ENCODE data around the gene NIPAL3.
A peak's percentile ranks its signal among the peaks of the same experiment; 100 is the strongest.

NIPAL3 gene

GRCh38 chr1:24390924-24391782, 24.4 kb upstream of the NIPAL3 start:
- DNase-seq (ENCODE audit: low read depth): peak; percentile 79

DNA sequence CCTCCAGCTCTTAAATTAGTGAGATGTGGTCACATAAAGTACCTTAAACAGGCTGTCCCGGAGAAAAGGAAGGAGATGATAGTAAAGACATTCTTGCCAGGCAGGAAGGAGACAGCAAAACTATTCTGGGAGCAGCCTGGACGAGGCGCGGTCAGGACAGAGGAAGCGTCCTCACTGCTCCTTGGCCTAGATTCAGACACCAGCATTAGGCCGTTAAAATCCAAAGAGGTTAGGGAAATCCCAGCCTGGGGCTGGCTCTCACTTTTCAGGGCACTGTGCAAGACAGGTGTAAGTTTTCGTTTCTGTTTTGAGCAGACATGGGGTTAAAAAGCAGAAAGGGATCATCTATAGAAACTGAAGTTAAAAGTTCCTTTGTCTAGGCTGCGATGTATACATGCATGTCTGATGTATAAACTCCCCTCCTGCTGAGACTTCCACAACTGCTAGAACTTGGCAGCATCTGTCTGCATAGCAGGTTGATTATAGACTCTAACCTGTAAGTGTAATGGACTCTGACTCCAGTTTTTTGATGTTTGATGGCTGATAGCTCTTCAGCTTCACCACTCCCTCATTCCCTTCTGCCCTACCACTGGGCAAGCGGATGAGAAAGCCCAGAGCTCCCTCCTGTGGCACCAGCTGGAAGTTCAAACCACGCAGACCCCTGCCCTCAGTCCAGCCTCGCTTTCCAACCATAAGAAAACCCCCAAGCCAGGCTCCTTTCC, 23.6 kb upstream of the NIPAL3 start:
- no peak for DNase-seq (ENCODE audit: low read depth)

DNA sequence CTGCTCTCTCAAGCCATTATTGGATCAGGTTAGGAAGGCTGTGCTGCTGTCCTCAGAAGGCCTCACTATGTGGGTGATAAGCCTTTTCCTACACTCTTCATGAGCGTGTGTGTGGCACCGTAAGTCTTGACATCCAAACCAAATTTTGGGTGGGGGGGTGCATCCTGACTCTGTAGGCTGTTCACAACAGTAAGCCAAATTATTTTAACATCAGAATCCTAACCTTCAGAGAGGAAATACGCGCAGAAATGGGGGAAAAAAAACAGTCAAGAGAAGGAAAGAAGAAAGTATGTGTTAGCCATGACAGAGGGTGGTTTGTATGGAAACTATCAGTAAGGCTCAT, 23.0 kb upstream of the NIPAL3 start:
- DNase-seq (ENCODE audit: low read depth): no peak

DNA sequence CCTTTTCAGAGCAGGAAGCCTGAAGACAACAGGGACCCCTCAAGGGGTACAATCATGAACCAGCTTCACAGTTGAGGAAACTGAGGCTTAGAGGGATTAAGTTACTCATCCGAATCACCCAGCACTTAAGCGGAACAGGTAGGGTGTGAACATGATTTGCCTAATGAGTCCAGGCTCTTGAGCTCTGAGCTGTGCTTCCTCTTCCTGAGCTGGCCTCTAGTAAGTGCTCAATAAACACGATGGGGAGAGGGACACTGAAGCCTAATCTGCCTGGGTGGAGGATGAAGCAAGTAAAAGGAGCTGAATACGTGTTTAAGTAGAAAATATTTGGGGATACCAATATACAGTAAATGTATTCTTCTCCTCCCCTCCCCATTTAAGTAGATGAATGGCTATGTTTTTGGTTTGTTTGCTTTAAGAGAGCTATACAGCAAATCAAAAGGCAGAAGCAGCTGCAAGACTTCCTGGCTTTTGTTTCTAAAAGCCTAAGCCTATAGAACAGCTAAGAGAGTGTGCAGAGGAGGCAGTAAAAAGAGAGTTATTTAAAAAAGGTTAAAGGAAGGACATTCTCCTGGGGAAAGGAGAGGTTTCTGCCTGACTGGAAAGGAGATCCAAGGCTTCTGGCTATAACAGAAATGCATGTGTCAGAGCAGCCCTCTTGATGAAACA, 22.5 kb upstream of the NIPAL3 start:
- DNase-seq (ENCODE audit: low read depth): no peak

- peak; percentile 78 for DNase-seq (ENCODE audit: low read depth)
These were observed 21.7 kb upstream of the NIPAL3 start for GRCh38 chr1:24393892-24394291.

DNA sequence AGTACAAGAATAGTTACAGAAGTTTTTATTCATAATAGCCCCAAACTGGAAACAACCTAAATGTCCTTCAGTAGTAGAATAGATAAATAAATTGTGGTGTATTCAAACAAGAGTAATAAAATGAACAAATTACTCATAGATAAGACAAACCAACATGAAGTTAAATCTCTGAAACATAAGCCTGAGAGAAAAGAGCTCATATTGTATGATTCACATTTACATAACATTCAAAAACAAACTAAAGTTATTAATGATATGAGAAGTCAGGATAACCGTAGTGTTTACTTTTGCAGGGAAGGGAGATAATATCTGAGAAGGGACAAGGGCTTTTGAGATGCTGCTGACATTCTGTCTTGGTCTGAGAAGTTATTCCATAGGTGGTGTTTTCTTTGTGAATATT, 15.5 kb upstream of the NIPAL3 start:
- no peak for DNase-seq (ENCODE audit: low read depth)

GRCh38 chr1:24403806-24404205, 11.8 kb upstream of the NIPAL3 start:
- no peak for DNase-seq (ENCODE audit: low read depth)

DNA sequence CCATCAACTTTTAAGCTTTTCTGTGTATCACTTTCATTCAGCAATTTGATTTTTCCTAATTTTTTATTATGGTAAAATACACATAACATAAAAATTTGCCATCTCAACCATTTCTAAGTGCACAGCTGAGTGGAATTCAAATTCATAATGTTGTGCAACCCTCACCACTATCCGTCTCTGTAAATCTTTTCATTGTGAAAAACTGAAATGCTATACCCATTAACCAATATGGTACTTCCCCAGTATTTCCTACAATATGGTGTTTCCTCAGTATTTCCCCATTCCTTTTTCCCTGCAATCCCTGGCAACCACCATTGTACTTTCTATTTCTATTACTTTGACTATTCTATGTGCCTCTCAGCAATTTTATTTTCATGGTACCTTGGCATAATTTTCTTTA, 8.8 kb upstream of the NIPAL3 start:
- no peak for DNase-seq (ENCODE audit: low read depth)

- no peak for DNase-seq (ENCODE audit: low read depth)
These were observed 6.1 kb upstream of the NIPAL3 start for GRCh38 chr1:24409535-24409934.

DNA sequence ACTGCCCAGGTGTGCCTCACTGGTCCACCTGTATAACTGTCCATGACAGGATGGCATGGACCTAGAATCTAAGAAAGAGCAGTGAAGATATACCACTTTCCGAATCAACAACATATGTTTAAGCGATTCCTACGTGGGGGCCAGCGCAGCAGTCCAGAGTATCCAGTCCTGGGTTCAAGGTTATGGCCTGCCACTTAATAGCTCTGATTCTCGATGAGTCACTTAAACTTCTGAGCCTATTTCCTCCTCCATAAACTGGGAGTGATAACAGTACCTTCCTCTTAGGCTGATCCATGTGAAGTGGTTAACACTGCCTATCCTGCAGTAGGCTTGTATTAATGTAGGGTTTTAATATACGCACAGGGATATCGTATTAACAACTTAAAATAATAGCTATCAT, 4.9 kb upstream of the NIPAL3 start:
- no peak for DNase-seq (ENCODE audit: low read depth)

DNA sequence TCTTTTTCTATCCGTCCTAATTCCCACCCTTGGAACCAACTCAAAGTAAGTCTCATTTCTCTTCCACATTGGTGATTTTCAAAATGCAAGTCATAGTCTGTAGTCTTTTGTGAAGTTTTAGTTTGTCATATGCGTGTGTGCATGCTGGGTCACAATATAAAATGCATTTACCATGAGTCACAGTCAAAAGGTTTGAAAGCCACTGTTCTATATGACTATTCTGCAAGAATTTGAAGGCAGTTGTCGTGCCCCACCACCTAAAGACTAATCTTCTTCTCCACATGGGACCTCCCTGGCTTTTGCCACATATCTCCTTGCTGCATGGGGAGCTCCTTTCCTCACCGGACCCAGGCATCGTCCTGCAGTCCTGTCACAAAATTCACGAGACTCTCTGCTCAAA, 3.6 kb upstream of the NIPAL3 start:
- DNase-seq (ENCODE audit: low read depth): no peak

GRCh38 chr1:24412408-24412807, 3.2 kb upstream of the NIPAL3 start:
- DNase-seq (ENCODE audit: low read depth): no peak

DNA sequence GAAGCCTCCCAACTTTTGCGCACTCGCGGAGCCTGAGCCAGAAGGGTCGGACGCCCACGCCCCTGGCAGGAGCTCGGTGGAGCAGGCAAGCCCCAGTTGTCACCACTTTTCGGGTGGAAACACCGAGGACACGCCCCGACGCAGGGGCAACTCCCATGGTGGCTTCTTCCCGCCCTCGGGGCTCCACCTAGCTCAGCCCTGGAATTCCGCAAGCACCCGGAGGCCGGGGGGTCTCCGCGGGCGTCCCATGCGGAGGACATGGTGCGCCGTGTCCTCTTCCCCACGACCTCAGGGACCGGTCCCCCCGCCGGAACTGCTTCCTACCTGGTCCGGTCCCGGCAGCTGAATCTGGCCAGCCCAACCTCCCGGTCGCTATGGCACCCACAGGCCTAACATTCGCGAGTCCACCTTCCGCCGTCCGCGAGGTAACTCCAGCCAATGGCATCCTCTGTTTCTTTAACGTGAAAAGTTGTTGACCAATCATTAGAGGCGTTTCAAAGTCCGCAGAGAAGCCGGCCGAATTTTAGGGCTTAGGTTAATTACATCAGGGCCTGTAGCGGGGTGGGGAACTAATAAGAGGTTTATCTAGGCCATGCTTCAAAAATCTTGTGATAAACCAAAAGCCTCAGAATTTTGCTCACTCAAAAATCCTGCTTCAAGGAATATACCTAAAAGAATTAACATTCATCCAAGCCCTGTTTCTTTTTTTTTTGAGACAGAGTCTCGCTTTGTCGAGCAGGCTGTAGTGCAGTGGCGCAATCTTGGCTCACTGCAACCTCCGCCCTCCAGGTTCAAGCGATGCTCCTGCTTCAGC, 2.0 kb upstream of the NIPAL3 start, which contains the start of gene STPG1:
STPG1 (minus strand) TSS at position 433 of the 814 bp plus-strand sequence. CDS start 12,394 bp downstream, outside the sequence.
- peak; percentile 69 for DNase-seq (ENCODE audit: low read depth)

DNA sequence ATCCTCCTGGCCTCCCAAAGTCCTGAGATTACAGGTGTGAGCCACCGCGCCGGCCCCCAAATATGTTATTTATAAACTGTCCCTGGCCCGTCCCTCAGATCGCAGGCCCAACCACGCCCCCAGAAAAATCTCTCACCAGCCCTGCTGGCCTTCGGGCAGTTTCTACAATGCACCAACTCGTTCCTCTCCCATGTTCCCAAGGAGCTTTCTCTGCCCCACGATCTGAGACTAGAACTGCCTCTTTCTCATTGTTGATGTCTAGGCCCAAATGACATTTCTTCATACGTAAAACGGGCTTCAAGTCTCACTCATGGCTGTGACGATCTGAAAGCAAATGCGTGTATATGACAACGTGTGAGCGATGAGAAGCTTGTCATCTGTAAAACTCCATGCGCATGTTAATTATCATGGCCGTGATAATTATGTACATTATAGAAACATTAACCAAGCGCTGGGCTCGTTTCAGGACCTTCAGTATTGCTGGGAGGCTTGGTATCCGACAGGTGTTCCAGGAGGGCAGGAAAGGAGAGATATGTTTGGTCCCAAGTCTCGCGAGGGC, 748 bp upstream of the NIPAL3 start:
- no peak for DNase-seq (ENCODE audit: low read depth)

DNA sequence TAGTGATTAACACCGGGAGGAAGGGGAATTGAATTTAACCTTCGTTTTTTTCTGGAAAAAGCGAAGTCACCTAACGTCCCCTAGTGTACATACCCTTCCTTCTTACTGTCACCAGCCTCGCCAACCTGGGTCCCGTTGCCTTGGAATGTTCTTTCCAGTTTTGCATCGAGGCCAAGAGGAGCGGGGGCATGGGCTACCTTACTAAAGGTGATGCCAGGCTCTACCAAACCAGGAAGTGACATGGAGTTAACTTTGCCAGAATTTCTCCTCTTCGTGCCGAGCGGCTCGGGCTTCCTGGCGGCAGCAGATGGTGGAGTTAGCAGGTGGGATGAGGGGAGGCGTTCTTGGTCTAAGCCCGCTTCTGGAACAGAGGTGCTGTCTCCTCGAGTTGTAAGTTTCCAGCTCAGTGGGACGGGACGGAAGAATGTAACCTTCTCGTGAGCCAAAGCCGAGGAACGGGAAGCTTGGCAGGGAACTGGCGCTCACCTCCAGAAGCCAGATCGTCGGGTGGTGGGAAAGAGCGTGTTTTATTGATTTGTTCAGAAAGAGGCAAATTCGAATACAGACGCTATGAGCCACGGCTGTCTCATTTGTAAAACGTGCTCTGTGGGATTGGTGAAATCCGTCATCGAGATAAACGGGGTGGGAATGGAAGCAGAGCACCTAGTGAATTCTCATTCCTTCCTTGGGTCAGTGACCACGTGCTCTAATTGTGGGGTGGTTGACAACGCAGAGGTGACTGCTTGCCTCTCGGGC, 486 bp downstream of the NIPAL3 start:
- no peak for DNase-seq (ENCODE audit: low read depth)

- DNase-seq (ENCODE audit: low read depth): peak; percentile 64
These were observed 1.2 kb downstream of the NIPAL3 start for GRCh38 chr1:24416666-24417391.

- no peak for DNase-seq (ENCODE audit: low read depth)
These were observed 2.1 kb downstream of the NIPAL3 start for GRCh38 chr1:24417681-24418080.

DNA sequence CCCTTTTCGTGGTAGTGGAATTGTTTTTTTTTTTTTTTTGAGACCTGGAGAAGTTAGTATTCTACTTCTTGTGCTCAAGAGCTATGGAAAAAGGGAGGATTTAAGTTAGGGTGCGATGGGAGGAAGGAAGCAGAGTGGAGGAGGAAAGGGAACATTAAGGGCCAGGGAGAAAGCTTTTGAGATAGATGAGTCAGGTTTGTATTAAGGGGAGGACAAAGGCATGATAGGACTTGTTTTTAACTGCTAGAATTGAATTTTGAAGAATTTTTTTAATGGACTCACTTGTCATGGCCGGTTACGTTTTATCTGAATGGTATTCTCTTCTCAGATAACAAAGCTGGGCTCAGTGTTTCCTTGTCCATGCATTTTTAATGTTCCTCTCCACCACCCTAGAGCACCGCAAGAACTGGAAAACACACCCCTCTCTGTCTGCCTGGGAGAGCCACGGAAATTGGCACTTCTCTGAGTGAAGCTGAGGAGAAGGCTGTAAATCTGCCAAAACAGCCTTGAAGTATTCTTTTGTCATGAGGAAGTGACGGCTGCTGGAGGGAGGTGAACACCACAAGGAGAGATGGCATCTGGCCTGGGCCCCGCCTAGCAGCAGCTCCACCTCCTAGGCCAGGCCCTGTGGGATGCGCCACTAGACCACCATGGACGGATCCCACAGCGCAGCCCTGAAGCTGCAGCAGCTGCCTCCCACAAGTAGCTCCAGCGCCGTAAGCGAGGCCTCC, 3.5 kb downstream of the NIPAL3 start:
- DNase-seq (ENCODE audit: low read depth): no peak

GRCh38 chr1:24420547-24420946, 4.9 kb downstream of the NIPAL3 start:
- no peak for DNase-seq (ENCODE audit: low read depth)

DNA sequence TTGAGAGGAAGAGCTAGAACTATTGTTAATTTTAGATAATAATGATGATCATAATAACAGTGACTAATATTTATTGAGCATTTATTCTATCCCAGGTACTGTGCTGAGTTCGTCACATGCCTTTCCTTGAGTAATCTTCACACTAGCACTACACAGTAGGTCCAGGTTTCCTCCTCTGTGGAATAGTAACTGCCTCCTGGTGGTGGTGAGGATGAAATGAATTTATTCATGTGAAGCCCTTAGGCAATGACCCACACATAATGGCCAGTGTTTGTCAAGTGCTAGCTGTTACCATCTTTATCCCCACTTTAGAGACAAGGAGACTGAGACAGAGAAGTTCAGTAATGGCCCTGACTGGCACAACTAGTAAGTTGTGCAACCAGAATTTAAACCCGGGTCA, 5.9 kb downstream of the NIPAL3 start:
- no peak for DNase-seq (ENCODE audit: low read depth)

Data from stromal cell of bone marrow (primary cell).